GM19238 (cell line): ENCODE results near the gene OCA2.
"Not testable (repeated sequence)": the region's sequence is repeated elsewhere in the genome, so short reads cannot be mapped to it uniquely, and the experiment has no call there.

ENCODE experiments used
- DNase-seq: peaks from one replicate; pipeline ENCODE4 v3.0.0; 2011; ENCODE audit warnings: low spot score; ENCODE audit not compliant: insufficient read length

The OCA2 gene

DNA sequence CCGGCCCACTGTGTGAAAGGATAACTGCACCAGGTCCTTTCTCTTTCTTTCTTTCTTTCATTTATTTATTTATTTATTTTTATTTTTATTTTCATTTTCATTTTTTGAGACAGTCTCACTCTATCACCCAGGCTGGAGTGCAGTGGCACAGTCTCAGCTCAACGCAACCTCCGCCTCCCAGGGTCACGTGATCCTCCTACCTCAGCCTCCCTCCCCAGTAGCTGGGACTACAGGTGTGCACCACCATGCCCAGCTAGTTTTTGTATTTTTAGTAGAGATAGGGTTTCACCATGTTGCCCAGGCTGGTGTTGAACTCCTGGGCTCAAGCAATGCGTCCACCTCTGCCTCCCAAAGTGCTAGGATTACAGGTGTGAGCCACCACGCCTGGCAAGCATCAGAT, 146.5 kb downstream of the OCA2 start:
- DNase-seq, result not testable (repeated sequence)

DNA sequence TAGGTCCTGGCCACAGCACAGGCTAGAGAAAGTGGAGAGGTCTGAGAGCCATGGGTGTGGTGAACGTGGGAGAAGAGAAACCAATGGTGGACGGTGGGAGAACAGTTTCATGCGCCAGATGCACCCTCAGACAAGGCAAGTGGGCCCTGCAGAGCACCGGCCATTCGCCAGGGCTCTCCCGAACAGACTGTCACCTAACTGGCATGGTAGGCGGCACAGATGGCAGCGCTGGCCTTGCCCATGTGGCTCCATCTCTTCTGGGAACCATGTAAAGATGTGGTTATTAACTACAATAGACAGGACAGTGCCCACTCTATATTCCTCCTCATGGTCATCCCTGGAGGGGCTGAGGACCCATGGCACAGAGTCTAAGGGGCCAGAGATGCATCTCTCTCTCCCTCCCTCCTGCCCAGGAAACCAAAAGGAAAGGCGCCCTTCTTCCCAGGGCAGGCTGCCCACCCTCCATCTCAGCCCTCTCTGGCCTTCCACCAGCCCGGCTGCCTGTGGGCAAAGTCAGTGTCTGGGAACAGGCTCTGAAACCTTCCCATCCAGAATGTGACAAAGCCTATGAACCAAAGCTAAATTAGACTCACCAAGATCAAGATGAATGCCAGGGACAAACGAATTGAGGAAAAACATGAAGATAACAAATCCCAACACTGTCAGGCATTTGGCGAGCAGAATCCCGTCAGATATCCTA, 147.8 kb downstream of the OCA2 start:
- no peak for DNase-seq

DNA sequence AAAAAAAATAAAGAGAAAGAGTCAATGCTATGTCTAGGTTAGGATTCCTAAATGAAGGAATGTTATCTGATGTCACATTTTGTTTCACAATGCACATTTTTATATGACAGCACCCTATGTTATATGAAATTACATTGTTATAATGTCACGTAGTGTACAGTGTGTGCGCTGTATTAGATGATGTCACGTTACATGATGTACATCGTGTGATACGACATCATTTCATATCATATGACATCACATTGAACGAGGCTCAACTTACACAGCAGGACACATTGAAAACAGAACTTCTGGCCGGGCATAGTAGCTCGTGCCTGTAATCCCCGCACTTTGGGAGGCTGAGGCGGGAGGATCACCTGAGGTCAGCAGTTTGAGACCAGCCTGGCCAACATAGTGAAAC, 150.0 kb downstream of the OCA2 start:
- DNase-seq, result no peak

DNA sequence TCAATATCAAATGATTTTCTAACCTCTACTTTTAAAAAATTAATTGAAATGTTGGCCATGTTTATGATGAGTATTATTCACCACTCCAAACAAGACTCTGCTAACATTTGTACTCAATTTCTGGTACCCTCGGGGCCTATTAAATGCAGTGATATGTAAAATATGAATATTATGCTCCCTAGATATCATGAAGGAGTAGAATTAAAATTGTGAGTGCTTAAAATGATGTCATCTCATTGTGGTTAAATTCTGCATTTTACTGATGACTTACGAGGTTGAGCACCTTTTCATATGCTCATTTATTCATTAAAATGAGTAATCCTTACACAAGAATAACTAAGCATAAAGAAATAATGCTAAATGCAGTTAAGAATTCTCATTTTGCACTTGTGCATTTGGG, 159.9 kb downstream of the OCA2 start:
- no peak for DNase-seq

DNA sequence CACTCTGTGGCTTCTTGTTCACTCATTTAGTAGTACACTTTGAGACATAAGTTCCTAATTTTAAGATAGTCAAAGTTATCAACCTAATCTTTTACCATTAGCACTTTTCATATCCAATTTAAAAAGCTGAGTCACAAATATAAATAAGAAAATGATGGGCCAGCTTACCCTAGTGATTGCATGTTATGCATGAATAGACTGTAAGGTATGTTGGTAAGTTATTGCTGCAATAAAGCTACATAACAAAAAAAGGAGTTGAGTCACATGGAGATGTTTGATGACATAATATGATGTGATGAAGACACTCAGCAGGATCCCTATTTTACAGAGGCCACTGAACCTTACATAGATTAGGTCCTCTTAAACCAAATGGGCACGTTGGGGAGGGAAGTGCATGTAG, 161.3 kb downstream of the OCA2 start:
- no peak for DNase-seq

DNA sequence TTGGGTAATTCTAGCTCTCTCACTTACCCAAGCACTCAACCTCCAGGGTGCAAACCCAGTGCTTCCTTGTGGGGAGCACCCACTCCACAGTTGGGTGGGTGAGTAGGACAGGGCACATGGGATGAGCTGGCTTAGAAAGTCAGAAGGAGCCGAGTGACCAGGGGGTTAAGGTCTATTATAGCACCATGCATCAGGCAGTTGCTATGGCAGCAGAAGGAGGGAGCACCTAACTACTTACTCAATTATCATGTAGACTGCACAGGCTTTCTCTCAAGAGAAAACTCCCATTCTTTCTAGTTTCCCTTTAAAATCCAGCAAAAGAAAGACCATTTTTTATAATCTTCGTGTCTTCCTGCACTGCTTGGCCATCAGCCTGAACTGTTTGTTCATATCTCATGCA, 163.0 kb downstream of the OCA2 start:
- no peak for DNase-seq

DNA sequence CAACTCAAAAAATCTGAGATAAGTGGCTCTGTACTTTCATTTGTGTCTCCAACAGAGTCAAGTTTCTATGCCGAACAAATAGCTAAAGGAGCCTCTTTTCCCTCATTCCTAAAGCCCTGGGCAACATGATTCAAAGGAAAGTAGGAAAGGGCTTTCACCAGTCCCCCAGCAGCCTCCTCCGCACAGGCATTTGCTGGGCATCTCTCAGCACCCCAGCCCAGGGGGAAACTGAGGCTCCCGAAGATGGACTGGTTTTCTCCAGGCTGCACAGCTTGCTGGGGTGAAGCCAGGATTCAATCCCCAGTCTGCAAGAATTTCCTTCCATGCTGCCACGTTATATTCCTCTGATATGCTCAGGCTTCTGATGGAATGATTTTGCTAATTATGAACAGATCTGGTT, 163.8 kb downstream of the OCA2 start:
- DNase-seq, result no peak

DNA sequence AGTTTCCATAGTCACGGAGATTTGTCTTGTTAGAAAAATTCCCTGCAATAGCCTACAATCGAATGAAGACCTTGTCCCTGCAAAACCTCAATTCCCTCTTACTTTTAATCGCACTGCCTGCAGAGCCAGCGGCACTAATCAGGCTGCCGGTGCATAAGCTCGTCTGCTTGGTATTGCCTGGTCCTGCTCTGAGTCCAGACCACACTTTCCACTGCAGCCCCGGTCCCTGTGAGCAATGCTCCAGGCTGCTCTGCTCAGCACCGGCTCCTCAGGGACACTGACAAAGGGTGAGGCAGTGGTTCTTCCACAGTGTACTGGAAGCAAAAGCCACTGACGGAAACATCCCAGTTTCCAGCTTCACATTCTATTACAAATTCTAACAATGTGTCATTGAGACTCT, 164.3 kb downstream of the OCA2 start:
- DNase-seq, result no peak

DNA sequence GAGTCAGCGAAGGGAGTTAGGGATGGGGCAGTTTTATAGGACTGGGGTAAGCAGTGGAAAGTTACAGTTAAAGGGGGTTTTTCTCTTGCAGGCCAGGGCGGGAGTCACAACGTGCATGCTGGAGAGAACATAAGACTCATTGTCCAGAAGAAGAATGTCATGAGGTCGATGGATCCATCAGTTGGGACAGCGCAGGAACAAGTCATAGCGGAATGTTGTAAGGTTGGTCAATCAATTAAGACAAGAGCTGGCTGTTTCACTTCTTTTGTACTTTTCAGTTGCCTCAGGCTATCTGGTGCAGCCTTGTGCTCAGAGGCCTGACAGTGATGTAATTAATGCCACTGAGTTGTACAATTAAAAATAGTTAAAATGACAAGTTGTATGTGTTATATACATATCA, 165.6 kb downstream of the OCA2 start:
- DNase-seq, result no peak

DNA sequence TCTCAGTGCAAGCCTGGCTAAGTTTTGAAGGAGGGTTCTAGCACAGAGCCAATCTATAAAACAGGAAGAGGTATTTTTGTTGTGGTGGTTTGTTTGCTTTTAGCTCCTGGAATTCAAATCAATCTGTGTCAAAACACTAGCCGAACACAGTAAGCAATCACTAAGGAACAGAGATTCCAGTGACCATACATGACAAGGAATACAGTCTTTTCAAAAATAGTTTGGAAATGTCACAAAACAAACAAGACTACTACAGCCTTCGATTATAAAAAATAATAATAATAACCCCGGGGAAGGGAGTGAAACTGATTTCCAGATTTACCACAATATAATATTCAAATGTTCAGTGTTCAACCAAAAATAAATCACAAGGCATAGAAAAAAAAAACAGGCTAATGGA, 166.5 kb downstream of the OCA2 start:
- no peak for DNase-seq

DNA sequence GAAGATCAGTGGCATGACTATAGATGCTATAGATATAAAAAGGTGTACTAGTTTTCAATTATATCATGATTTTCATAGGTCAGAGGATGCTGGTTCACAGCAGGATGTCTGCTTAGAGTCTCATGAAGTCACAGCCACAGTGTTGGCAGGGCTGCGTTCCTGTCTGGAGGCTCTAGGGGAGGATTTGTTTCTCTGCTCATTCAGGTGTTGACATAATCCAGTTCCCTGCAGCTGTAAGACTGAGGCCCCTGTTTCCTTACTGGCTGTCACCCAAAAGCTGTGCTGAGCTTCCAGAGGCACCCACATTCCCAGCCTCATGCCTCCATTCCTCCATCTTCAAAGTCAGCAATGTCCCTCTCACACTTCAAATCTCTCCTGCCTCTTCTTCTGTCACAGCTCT, 170.7 kb downstream of the OCA2 start:
- no peak for DNase-seq

DNA sequence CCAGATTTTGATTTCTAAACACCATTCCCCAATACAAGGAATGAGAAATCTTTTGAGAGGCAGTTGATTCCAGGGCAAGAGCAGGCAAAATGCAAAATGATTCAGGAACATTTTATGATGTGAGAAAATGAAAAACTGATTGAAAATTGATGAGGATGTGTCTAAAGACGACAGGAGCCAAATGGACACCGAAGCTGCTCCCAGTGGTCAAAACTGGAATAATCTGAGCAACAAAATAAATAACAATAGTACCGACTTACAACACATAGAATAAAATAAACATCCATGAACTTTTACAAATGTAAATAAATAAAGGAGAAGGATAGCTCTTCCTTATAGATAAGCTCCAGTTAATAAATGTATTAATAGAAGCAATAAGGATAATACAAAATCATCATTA, 186.8 kb downstream of the OCA2 start:
- no peak for DNase-seq

DNA sequence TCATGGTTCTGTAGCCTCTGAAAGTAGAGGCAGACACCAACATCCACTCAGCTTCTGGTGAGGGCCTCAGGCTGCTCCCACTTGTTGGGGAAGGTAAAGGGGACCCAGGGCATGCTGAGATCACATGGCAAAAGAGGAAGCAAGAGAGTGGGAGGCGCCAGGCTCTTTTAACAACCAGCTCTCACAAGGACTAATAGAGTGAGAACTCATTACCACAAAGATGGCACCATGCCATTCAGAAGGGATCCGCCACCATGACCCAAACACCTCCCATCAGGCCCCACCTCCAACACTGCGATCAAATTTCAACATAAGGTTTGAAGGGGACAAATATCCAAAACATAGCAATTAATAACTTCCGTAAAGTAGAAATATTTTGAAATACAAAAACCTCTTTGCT, 192.3 kb downstream of the OCA2 start:
- DNase-seq, result no peak

DNA sequence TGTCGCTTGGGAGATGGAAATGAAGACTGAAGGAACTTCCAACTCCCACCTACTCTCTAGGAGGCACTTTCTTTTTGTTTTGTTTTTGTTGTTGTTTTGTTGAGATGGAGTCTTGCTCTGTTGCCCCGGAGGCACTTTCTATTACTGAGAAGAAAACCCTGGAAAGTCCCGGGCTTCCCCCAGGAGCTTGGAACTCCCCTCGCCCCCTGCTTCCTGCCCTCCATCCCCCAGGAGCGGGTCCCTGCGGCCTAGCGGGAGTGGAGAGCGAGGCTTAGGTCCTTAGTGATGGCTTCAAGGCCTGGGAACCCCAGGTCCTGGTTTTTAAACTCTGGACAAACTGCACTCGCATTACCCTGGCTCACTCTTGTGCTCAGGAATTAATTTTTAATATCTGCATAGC, 195.7 kb downstream of the OCA2 start:
- DNase-seq, result no peak

DNA sequence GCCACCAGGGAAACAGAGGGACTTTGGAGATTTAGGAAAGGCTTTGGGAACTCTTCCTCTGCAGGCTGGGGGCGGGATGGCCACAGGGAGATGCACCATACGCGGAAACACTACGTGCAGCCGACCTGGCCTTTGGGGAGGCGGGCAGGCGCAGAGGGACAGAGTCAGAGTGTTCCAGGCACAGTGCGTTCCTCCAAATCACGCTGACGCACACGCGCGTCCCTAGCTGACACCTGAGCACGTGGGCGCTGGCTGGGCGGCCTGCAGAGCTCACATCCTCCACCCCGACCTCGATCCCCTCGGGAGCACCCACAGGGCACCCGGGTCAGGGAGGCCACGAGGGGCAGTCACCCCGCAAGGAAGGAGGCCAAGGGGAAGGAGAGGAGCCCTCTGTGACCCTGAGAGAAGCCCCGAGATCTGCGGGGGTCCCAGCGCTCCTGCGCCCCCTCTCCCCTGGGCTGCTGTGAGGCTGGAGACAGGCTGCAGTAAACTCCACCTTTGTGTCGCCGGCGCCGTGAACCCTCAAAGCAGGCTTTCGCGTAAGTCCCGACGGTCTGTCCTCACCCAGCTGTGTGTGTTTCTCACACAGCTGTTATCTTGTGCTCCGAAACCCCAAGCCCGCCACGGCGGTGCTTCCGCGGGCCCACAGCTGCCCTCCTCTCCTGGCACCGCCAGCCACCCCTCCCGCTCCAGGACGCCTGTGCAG, 196.3 kb downstream of the OCA2 start:
- no peak for DNase-seq

DNA sequence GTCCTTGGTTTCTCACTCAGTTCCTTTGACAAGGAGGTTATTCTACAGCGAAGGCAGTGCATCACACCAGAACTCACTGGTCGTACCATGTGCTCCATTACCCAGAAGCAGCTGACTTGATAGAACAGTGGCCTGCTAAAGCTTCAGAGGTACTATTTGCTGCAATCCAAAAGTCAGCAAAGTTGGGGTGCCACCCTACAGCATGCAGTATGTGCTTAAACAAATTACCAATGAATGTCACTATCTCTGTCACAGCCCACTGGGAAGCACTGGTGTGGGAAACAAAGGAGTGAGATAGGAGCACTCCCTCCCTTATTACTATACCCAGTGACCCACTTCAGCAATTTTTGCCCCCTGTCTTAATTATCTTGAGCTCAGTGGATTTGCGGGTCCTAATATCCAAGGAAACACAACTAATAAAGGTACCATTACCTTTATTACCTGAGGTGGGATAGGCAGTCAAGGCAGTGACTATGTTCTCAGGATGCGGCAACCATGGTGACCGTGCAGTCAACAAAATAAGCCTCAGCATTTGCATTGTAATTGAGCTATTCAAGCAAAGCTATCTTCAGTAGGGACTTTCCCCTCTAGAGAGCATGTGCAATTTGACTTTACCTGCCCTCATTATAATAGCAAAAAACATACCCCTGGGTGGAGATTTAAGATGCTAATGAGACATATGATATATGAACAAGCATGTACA, 199.4 kb downstream of the OCA2 start:
- DNase-seq, result no peak

DNA sequence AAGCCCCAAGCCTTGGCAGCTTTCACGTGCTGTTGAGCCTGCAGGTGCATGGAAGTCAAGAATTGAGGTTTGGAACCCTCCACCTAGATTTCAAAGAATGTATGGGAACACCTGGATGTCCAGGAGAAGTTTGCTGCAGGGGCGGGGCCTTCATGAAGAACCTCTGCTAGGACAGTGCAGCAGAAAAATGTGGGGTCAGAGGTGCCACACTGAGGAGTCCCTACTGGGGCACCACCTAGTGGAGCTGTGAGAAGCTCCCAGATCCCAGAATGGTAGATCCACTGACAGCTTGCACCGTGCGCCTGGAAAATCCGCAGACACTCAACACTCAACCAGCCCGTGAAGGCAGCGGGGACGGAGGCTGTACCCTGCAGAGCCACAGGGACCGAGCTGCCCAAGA, 201.6 kb downstream of the OCA2 start:
- no peak for DNase-seq

DNA sequence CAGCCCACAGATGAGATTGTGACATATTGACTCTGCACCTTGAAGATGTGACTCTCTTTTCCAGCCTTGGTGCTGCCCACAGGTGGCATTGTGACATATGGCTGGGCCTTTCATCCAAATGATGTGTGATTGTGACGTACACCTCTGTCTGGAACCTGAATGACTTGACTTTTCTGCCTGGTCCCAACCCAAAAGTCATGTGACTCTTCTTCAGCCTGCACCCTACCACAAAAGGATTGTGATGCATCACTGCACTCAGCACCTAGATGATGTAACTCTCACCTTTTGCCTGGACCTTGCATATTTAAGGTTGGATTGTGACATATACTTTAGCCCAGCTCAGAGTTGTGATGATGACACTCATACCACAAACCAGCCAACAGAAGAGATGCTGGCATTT, 204.5 kb downstream of the OCA2 start:
- DNase-seq, result no peak

DNA sequence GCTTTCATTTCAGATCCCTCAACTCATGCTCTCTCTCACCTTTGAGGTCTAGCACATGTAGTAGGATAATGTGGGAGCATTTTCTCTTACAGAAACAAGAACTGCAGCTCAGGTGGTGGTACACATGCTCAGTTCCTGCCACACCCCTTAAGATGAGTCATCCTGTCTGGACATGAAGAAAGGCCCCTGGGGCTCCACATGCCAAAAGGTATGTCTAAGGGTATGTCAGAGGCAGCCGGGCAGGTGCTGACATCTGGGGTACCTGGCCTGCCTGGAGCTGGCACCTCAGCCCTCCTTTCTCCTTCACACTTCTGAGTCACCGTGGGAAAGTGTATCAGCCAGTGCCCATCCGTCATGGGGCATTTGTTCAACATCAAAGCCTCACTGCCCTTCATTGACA, 209.9 kb downstream of the OCA2 start:
- no peak for DNase-seq

DNA sequence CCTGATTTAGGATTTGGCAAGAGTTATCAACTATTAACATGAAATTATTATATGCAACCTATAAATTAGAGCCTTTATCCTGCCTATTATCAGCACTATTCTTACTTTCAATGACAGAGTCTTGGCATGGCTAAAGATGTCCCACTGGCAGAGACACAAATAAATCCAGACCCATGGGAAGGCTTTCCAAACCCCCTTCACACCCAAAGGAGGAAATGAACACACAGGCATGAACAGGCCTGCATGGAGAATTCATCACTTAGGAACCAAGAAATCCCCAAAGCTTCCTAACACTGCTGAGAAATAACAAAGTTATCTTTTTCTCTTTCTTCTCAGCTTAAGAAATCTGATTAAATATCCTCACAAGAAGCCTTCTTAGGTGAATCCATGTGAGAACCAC, 213.9 kb downstream of the OCA2 start:
- DNase-seq, result no peak

DNA sequence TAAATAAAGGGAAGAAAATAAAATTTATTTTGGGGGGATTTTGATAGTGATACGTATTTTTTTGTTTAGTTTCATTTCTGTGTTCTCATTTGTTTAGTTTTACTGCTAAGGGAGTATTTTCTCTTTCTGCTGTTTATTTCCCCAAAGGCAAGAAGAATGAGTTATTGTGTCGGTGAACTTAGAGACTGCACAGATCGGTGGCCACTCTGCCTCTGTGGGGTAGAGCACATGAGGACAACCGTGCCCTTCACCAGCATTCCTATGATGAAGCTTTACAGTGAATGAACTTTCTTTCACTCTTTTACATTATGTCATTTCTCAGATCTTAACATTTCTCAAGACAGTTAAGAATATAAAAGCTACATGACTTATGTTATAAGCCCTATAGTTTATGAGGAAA, 214.4 kb downstream of the OCA2 start:
- DNase-seq, result no peak

DNA sequence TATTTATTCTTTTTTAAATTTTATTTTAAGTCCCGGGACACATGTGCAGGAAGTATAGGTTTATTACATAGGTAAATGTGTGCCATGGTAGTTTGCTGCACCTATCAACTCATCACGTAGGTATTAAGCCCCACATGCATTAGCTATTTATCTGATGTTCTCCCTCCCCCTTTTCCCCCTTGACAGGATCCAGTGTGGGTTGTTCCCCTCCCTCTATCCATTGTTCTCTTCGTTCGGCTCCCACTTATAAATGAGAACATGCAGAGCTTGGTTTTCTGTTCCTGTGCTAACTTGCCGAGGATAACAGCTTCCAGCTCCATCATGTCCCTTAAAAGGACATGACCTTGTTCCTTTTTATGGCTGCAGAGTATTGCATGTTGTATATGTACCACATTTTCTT, 220.3 kb downstream of the OCA2 start:
- no peak for DNase-seq

DNA sequence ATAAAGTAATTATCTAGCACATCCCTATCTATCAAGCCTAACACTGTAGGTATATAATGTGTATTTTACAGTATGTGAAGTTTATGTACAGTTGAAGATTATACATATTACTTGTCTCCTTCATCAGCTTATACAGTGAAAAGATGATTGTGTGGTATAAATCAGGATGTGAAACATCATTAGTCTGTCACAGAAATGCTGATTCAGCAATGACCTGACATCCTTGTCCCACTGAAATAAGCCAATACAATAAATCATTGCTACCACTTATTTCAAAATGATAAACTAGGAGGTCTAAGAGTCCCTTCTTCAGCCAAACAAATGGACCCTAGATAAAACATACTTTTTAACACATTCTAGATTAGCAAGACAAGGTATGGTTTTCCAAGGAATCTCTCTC, 225.3 kb downstream of the OCA2 start:
- DNase-seq, result no peak
